CD4-positive, CD25-positive, alpha-beta regulatory T cell (primary cell): ENCODE data around the gene TMSB4X. TPM values are rescaled to one million over a fixed set of nuclear protein-coding genes. Genes with fewer than 3 reads are reported as not detected.
A peak's percentile ranks its signal among the peaks of the same experiment; 100 is the strongest.

ENCODE experiments used
- ATAC-seq, 2 donors: fragments of 150-1000 bp; cut with Tn5 transposase; one replicate each; pipeline ENCODE4 v1.10.0; 2021; ENCODE audit warnings: low read depth in 2 of 2, moderate number of reproducible peaks in 2 of 2, moderate library complexity in 1 of 2
- DNase-seq, 3 donors: peaks; one replicate each; pipeline versions ENCODE4 v3.0.0 to v3.0.0-alpha.2; 2012 to 2022; ENCODE audit warnings: mixed read lengths in 1 of 3
- H3K27ac ChIP-seq: one replicate; pipeline ENCODE4 v1.7.0; 2013; ENCODE audit warnings: mild to moderate bottlenecking, low read length; ENCODE audit not compliant: insufficient read depth, poor library complexity, severe bottlenecking
- H3K27me3 ChIP-seq: one replicate; pipeline ENCODE4 v1.7.0; 2013; ENCODE audit warnings: low read length; ENCODE audit not compliant: control insufficient read depth, insufficient read depth
- H3K36me3 ChIP-seq: one replicate; pipeline ENCODE4 v1.7.0; 2013; ENCODE audit warnings: mild to moderate bottlenecking, low read length, moderate library complexity; ENCODE audit not compliant: control insufficient read depth, insufficient read depth
- H3K4me1 ChIP-seq: 2 replicates; pipeline ENCODE4 v1.7.0; 2013; ENCODE audit warnings: mild to moderate bottlenecking, low read length; ENCODE audit not compliant: insufficient read depth, control insufficient read depth, poor library complexity, severe bottlenecking
- H3K4me3 ChIP-seq: one replicate; pipeline ENCODE4 v1.7.0; 2013; ENCODE audit warnings: low read depth, mild to moderate bottlenecking, low read length, moderate library complexity
- H3K9me3 ChIP-seq, 2 experiments: 1 replicate in 1 of 2; 2 replicates in 1 of 2; pipeline ENCODE4 v1.7.0; 2013; ENCODE audit warnings: low read length in 2 of 2, mild to moderate bottlenecking in 1 of 2, moderate library complexity in 1 of 2; ENCODE audit not compliant: control insufficient read depth in 2 of 2
- H3K27ac Mint-ChIP-seq, 3 donors: one replicate each; pipeline ENCODE4 v1.8.0; 2020 to 2022; ENCODE audit warnings: mild to moderate bottlenecking in 3 of 3, mixed read lengths in 3 of 3, moderate library complexity in 2 of 3
- H3K27me3 Mint-ChIP-seq: one replicate; pipeline ENCODE4 v1.8.0; 2022; ENCODE audit warnings: mild to moderate bottlenecking, mixed read lengths
- H3K36me3 Mint-ChIP-seq: one replicate; pipeline ENCODE4 v1.8.0; 2020; ENCODE audit warnings: mixed read lengths
- H3K4me1 Mint-ChIP-seq, 4 donors: one replicate each; pipeline ENCODE4 v1.8.0; 2020 to 2022; ENCODE audit warnings: mixed read lengths in 4 of 4, mild to moderate bottlenecking in 1 of 4
- H3K4me3 Mint-ChIP-seq, 4 donors: one replicate each; pipeline ENCODE4 v1.8.0; 2020 to 2022; ENCODE audit warnings: mild to moderate bottlenecking in 4 of 4, mixed read lengths in 4 of 4, moderate library complexity in 3 of 4
- H3K9me3 Mint-ChIP-seq, 7 donors: one replicate each; pipeline ENCODE4 v1.8.0; 2020 to 2022; ENCODE audit warnings: mixed read lengths in 7 of 7, mild to moderate bottlenecking in 3 of 7, moderate library complexity in 2 of 7
- polyA plus RNA-seq, 4 donors: library from polyadenylated mRNA; unstranded; fragments of 300-500 nt; fragmentation: Illumina TruSeq; gene quantifications; one replicate each; pipeline ENCODE4 v1.2.3, GENCODE V29; 2021
- total RNA-seq: library from RNA; stranded (reverse); gene quantifications from one replicate; pipeline ENCODE4 v1.2.3, GENCODE V29; 2022

The TMSB4X gene
- total and polyA plus RNA-seq, 5 donors from 2014 or later: 6,725 to 36,942 (median 34,427) TPM

DNA sequence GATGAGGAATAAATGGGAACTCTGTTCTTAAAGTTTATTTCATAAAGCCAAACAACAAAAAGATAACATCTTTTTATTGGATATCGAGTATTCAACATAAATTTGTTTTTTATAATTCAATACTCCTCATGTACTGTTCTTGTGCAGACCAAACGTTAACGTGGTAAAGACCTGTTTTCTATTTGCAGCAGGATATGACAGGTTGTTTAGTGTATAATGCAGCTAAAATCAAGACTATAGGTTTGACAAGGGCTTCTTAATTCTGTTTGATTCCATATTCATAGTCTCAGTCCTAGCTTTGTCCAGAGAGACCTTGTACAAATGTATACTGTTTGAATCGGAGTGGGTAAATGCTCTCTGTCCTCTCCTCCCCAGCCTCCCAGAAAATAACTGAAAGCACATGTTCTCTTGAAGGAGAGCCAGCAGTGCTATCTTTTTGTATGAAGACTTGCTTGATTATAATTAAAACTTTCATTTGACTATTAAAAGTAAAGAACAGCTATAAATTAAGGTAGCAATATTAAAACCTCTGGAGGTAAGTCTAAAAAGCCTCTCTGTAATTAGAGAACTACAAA lies 17.7 kb downstream of the TMSB4X start:
- Histone ChIP-seq H3K4me1 (peaks cover 4% of the 10 kb centered on the region), H3K27me3 (no peaks in the 10 kb centered on the region), H3K9me3 (no peaks in the 10 kb centered on the region), H3K4me3 (no peak overlapping the region), H3K27ac (no peak overlapping the region), H3K36me3 (no peaks in the 10 kb centered on the region)
- Mint-ChIP-seq H3K9me3 (peaks cover 0 to 2% (median 0%) of the 10 kb centered on the region in 7 donors), H3K4me1 (peaks cover 0 to 50% (median 4%) of the 10 kb centered on the region in 4 donors), H3K27ac (no peak overlapping the region), H3K27me3 (no peaks in the 10 kb centered on the region), H3K4me3 (no peak overlapping the region), H3K36me3 (no peaks in the 10 kb centered on the region)
- no peak for ATAC-seq
- no peak for DNase-seq

DNA sequence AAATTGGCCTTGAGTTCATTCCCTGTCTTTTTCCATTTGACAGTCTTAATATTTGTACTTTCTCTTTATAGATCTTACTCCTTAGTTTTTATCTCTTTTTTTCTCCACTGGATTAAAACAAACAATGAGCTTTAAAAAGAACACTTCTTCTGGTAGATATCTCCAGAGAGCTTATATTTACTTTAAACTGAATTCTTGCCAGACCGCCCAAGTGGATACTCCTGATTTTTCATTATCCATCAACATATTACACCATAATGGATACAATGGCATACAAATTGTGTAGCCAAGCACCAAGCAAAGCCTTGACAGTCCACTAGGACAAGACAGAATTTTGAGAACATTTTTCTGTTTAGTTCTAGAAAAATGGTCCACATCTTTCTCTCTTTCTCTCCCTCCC lies 18.9 kb downstream of the TMSB4X start:
- no peak overlapping the region for H3K27ac Mint-ChIP-seq
- no peak overlapping the region for H3K4me3 ChIP-seq

DNA sequence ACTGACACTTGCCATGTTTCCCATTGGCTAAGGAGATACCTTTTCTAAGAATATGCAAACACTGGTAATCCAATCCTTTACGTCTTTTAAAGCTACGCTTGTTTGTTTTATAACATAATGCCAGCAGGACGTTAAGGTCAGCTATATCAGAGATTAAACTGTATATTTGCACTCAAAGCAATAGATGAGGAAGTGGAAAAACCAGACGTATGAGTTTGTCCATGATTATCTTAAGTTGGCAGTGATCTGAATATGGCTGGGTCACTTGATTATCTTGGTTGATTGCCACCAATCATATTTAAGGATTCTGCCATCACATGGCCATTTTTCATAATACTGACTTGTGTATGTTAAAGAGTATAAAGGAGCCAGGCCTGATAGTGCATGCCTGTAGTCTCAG lies 19.4 kb downstream of the TMSB4X start:
- Histone ChIP-seq H3K4me1 (peaks cover 21% of the 10 kb centered on the region), H3K4me3 (no peak overlapping the region), H3K9me3 (no peaks in the 10 kb centered on the region), H3K27ac (no peak overlapping the region), H3K36me3 (no peaks in the 10 kb centered on the region), H3K27me3 (no peaks in the 10 kb centered on the region)
- no peaks in the 10 kb centered on the region for H3K36me3 Mint-ChIP-seq
- DNase-seq (no peak), ATAC-seq (no peak)
- H3K4me1 Mint-ChIP-seq: peaks cover under 1 to 53% (median 11%) of the 10 kb centered on the region in 4 donors
- H3K27me3 Mint-ChIP-seq: no peaks in the 10 kb centered on the region
- H3K4me3 Mint-ChIP-seq: no peak overlapping the region
- H3K9me3 Mint-ChIP-seq: peaks cover 0 to 2% (median 0%) of the 10 kb centered on the region in 7 donors
- no peak overlapping the region for H3K27ac Mint-ChIP-seq

More for the DNA sequence above, 18.9 kb downstream of the TMSB4X start:
- Histone ChIP-seq H3K4me1 (peaks cover 16% of the 10 kb centered on the region), H3K27ac (no peak overlapping the region), H3K9me3 (no peaks in the 10 kb centered on the region), H3K36me3 (no peaks in the 10 kb centered on the region), H3K27me3 (no peaks in the 10 kb centered on the region)
- Mint-ChIP-seq H3K36me3 (no peaks in the 10 kb centered on the region), H3K9me3 (peaks cover 0 to 2% (median 0%) of the 10 kb centered on the region in 7 donors), H3K27me3 (no peaks in the 10 kb centered on the region), H3K4me1 (peaks cover 0 to 53% (median 11%) of the 10 kb centered on the region in 4 donors), H3K4me3 (no peak overlapping the region)
- DNase-seq: no peak
- ATAC-seq: no peak

DNA sequence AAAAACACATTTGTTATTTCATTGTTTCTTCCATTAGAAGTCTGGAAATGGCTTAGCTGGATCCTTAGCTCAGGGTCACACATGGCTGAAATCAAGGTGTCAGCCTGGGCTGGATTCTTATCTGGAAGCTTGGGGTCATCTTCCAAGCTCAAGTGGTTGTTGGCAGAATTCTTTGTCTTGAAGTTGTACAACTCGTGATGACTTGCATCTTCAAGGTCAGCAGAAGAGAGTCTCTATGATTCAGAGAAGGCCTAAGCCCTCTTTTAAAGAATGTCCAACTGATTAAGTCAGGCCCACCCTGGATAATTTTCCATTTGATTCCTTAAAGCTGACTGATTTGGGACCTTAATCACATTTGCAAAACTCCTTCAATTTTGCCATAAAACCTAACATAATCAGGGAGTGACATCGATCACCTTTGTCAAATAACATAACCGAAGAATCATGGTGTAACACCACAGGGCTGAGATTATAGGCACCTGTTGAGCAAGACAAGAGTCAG lies 22.1 kb downstream of the TMSB4X start:
- Mint-ChIP-seq H3K27ac (peak overlapping the region in 2 of 3 donors; percentile 94 to 97), H3K4me1 (peaks cover 13 to 66% (median 20%) of the 10 kb centered on the region in 4 donors), H3K4me3 (no peak overlapping the region), H3K36me3 (no peaks in the 10 kb centered on the region), H3K27me3 (no peaks in the 10 kb centered on the region), H3K9me3 (no peaks in the 10 kb centered on the region)
- no peaks in the 10 kb centered on the region for H3K27me3 ChIP-seq
- DNase-seq (no peak), ATAC-seq (no peak)
- no peaks in the 10 kb centered on the region for H3K9me3 ChIP-seq
- H3K4me3 ChIP-seq: no peak overlapping the region
- H3K27ac ChIP-seq: peak overlapping the region; percentile 81
- H3K4me1 ChIP-seq: peaks cover 46% of the 10 kb centered on the region
- H3K36me3 ChIP-seq: no peaks in the 10 kb centered on the region

DNA sequence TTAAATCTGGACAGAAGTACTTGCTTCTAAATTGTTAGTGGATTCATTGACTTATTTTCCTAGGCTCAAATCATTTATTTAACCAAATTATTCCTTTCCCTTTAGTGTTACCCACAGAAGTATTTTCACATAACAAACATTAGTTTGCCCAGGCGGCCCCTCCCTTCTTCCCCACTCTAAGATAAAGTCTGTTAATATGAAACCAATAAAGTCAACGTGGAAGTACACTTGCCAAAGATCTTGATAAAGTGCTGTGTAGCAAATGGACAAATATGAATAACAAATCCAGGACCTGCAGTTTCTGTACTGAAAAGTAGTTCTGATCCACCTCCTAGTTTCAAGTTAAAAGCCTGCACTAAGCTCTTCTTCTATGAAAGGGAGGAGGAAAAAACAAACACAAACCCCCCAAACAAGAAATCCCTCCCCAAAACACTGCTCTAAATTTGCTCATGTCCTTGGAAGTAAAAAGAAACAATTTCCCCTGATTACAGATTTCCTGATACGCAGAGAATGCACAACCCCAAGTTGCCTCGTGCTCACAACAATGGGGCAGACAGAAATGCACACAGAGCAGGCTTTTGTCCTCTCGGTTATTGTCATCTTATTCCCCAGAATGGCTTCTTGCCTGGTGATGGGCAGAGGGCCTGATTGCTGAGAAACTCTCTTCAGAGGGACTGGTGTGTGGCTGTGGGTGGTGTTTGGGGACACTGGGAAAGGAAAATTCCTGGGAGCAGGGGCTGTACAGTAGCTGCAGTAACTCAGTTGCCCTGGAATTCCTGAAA lies 23.2 kb downstream of the TMSB4X start:
- Mint-ChIP-seq H3K27ac (peak overlapping the region; percentile 56 to 97 (median 94)), H3K36me3 (no peaks in the 10 kb centered on the region), H3K4me1 (peaks cover 16 to 66% (median 26%) of the 10 kb centered on the region in 4 donors), H3K27me3 (no peaks in the 10 kb centered on the region), H3K9me3 (no peaks in the 10 kb centered on the region), H3K4me3 (peak overlapping the region; percentile 3 to 65 (median 48))
- DNase-seq (peak in 1 of 3 donors; percentile 26), ATAC-seq (no peak)
- no peaks in the 10 kb centered on the region for H3K36me3 ChIP-seq
- H3K27ac ChIP-seq: peak overlapping the region; percentile 81
- no peaks in the 10 kb centered on the region for H3K27me3 ChIP-seq
- H3K9me3 ChIP-seq: no peaks in the 10 kb centered on the region
- peak overlapping the region; percentile 79 for H3K4me3 ChIP-seq
- H3K4me1 ChIP-seq: peaks cover 57% of the 10 kb centered on the region

DNA sequence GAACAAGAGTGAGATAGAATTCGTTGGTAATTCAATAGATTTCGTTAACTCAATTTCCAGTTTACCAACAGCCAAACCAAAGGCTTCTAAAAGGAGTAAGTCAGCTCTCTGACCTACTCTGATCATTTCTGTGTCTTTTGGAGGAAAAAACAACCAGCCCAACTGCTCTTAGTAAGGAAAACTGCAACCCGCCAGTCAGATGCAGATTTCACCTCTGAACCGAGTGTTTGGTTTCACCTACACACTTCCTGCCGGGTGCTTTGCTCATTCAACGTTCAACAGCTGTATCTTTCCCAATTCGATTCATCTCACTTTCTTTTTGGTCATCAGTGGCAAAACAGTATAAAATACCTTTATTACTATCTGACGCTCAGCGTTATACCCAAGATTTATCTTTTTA lies 24.5 kb downstream of the TMSB4X start:
- H3K27ac Mint-ChIP-seq: peak overlapping the region; percentile 88 to 99 (median 94)

DNA sequence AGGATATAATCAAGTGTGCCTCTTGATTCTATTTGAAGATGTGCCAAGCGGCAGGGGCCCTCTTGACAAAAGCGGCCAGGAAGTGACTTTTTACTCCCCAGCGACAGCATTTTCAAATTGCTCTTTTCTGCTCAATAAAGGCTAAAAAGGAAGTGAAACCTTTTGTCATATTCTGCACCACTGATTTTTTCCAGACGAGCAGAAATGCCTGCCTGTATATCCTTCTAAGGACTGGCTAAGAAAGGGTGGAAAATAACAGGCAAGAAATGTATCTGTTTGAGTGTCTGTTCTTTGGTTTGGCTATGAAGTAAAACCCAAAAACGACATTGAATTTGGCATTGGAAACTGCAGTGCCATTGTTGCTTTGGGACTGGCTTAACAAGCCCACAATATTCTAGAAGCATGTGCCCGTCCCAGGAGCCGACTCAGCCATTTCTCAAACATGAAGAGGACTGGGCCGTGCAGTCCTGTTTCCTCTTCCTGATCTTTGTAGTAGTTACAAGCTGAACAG lies 25.4 kb downstream of the TMSB4X start:
- Mint-ChIP-seq H3K4me3 (peak overlapping the region; percentile 55 to 84 (median 79)), H3K27me3 (no peaks in the 10 kb centered on the region), H3K27ac (peak overlapping the region; percentile 88 to 99 (median 94)), H3K9me3 (no peaks in the 10 kb centered on the region), H3K4me1 (peaks cover 18 to 76% (median 34%) of the 10 kb centered on the region in 4 donors), H3K36me3 (no peaks in the 10 kb centered on the region)
- ATAC-seq (peak; percentile 49 to 65), DNase-seq (peak; percentile 11 to 86 (median 57))
- H3K4me1 ChIP-seq: peaks cover 73% of the 10 kb centered on the region
- no peaks in the 10 kb centered on the region for H3K9me3 ChIP-seq
- H3K27ac ChIP-seq: peak overlapping the region; percentile 81
- H3K4me3 ChIP-seq: peak overlapping the region; percentile 79
- no peaks in the 10 kb centered on the region for H3K27me3 ChIP-seq
- H3K36me3 ChIP-seq: no peaks in the 10 kb centered on the region

More for the DNA sequence above, 24.5 kb downstream of the TMSB4X start:
- no peaks in the 10 kb centered on the region for H3K36me3 Mint-ChIP-seq
- peak; percentile 52 to 61 for ATAC-seq
- H3K27me3 Mint-ChIP-seq: no peaks in the 10 kb centered on the region
- peak overlapping the region; percentile 81 for H3K27ac ChIP-seq
- H3K4me3 ChIP-seq: peak overlapping the region; percentile 79
- H3K4me1 Mint-ChIP-seq: peaks cover 16 to 69% (median 27%) of the 10 kb centered on the region in 4 donors
- peak; percentile 11 to 77 (median 55) for DNase-seq
- no peaks in the 10 kb centered on the region for H3K9me3 ChIP-seq
- no peaks in the 10 kb centered on the region for H3K9me3 Mint-ChIP-seq
- no peaks in the 10 kb centered on the region for H3K36me3 ChIP-seq
- no peaks in the 10 kb centered on the region for H3K27me3 ChIP-seq
- H3K4me3 Mint-ChIP-seq: peak overlapping the region; percentile 55 to 84 (median 79)
- peaks cover 64% of the 10 kb centered on the region for H3K4me1 ChIP-seq
